Hematopoietic multipotent progenitor cell treated with erythropoietin and hydrocortisone succinate and interleukin-3 and kit ligand, for 17 days (in vitro differentiated cells): ENCODE measurements around the gene GRM8.

Source experiments
- DNase-seq: peaks from one replicate; pipeline ENCODE4 v3.0.0-alpha.2; 2015; ENCODE audit warnings: low spot score

The GRM8 gene

GRCh38 chr7:126657599-126658358 lies 595.0 kb downstream of the GRM8 start:
- no peak for DNase-seq

- DNase-seq = no peak
Observed at GRCh38 chr7:126657137-126657536, 595.6 kb downstream of the GRM8 start.

- DNase-seq = no peak
Observed at GRCh38 chr7:126656165-126656564, 596.6 kb downstream of the GRM8 start.

- no peak for DNase-seq
Observed at GRCh38 chr7:126637538-126637937, 615.2 kb downstream of the GRM8 start.

GRCh38 chr7:126635545-126635944 lies 617.2 kb downstream of the GRM8 start:
- no peak for DNase-seq

GRCh38 chr7:126608339-126608776 lies 644.4 kb downstream of the GRM8 start:
- DNase-seq = no peak

- no peak for DNase-seq
Observed at GRCh38 chr7:126606331-126606730, 646.4 kb downstream of the GRM8 start.

GRCh38 chr7:126605553-126605952 lies 647.2 kb downstream of the GRM8 start:
- DNase-seq = no peak

- DNase-seq = no peak
Observed at GRCh38 chr7:126605056-126605455, 647.7 kb downstream of the GRM8 start.

GRCh38 chr7:126589068-126589684 lies 663.6 kb downstream of the GRM8 start:
- DNase-seq = no peak

GRCh38 chr7:126578338-126578737 lies 674.4 kb downstream of the GRM8 start:
- DNase-seq = no peak

- DNase-seq = no peak
Observed at GRCh38 chr7:126574276-126575250, 678.2 kb downstream of the GRM8 start.

GRCh38 chr7:126570845-126571244 lies 681.9 kb downstream of the GRM8 start:
- DNase-seq = no peak

GRCh38 chr7:126569402-126569801 lies 683.3 kb downstream of the GRM8 start:
- no peak for DNase-seq

GRCh38 chr7:126557271-126557670 lies 695.5 kb downstream of the GRM8 start:
- no peak for DNase-seq

- no peak for DNase-seq
Observed at GRCh38 chr7:126541406-126541805, 711.3 kb downstream of the GRM8 start.

- DNase-seq = no peak
Observed at GRCh38 chr7:126535176-126535575, 717.6 kb downstream of the GRM8 start.

- DNase-seq = no peak
Observed at GRCh38 chr7:126533715-126534114, 719.0 kb downstream of the GRM8 start.

GRCh38 chr7:126529833-126530232 lies 722.9 kb downstream of the GRM8 start:
- DNase-seq = no peak

GRCh38 chr7:126529254-126529653 lies 723.5 kb downstream of the GRM8 start:
- no peak for DNase-seq

- no peak for DNase-seq
Observed at GRCh38 chr7:126525906-126526305, 726.8 kb downstream of the GRM8 start.

GRCh38 chr7:126524967-126525366 lies 727.8 kb downstream of the GRM8 start:
- DNase-seq = no peak

- DNase-seq = no peak
Observed at GRCh38 chr7:126511046-126511445, 741.7 kb downstream of the GRM8 start.
